HG02610 (cell line): ENCODE data around the gene ZFP92.
"Not testable (repeated sequence)": the region's sequence is repeated elsewhere in the genome, so short reads cannot be mapped to it uniquely, and the experiment has no call there.

Experiments
- ATAC-seq: cut with Tn5 transposase; IDR thresholded peaks from one replicate; pipeline ENCODE4 v1.9.1; 2021; ENCODE audit warnings: mild to moderate bottlenecking, moderate library complexity; ENCODE audit not compliant: unreplicated experiment

ZFP92 gene

DNA sequence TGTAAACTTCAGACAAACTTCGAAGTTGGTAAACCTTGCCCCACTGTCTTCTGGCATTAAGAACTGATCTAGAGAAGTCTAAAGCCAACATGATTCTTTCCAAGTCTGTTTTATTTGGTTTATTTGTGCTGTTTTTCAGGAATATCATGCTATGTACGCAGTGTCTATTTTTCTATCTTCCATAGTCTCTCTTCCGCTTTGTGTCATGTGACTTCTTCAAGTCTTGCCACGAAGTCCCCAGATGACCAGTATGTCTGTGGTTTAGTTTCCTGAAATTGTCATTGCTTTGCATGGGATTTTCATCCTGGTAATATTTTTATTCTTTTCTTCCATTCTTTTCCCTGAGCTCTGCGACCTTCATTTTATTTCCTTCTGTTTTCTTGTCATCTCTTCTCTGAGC is 25.2 kb upstream of the ZFP92 start:
- no peak for ATAC-seq

DNA sequence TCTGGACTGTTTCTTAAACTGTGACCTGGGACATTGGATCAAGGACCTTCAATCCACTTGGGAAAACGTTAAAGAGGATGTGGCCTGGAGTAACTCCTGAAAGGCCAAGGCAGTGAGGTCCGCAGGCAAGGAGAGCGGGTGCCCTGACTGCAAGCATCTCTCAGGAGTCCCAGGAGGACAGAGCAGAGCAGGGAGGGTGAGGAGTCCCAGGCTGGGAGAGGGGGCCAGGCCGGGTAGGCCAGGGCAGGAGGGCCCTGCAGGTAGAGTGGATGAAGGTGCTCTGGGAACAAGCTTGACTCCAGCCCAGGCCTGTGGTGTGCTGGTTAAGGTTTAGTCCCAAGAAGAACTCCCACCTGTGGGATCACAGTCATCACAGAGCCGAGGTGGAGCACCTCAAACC is 23.9 kb upstream of the ZFP92 start:
- no peak for ATAC-seq

DNA sequence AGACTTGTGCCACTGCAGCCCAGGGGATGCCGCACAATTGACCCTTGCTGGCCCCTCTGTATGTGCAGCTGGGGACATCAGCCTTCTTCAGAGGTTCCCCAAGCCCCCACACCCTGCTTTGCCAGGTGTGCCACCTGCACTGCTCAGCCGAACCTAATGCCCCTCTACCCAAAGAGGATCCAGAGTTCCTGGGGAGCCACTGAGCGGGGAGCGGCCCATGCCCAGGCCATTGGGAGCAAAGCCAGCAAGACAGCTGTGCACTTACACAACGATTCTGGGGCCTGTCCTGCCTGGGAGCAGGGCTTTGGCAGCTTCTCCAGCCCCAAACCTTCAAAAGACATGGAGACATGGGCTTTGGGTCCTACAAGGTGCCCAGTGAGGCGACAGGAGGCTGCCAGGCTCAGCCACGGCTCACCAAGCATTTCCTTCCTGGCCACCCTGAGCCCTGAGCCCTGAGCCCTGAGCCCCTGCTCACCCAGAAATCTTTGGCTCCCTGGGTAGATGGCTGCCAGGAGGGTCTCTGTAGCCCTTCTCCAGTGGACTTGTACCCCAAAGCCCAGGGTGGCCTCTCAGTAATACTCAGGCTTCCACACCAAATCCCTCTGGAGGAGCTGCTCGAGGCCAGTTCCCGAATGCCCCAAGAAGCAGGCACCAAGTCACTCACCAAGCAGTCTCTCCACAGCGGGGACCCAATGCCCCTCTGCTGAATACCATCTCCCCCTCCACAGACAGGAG is 23.1 kb upstream of the ZFP92 start:
- ATAC-seq, result no peak

DNA sequence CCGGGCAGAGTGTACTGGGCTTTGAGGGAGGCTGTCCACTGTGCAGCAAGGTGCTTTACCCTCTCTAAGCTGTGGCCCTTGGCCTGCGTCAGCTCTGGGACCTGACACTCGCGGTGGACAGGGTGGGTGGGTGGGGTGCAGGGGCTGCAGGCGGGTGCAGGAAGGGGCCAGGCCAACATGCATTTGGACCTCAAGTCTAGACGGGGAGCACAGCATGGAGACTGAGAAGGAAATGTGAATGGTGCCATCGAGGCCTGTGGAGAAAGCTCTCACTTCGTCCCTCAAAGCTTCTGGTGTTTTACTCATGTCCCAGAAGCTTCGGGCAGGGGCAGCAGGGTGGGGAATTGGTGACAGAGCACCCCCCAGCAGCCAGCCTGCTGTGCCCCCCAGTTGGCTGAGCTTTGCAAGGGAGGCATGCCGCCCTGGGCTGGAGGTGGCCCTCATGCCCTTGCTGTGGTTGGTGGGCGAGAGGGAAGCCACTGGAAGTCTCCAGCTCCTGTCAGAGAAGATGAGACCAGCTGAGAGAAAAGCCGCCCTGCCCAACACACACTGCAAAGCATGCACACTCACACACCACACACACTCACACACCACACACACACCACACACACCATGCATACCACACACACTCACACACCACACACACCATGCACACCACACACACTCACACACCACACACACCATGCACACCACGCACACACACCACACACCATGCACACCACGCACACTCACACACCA is 22.4 kb upstream of the ZFP92 start:
- ATAC-seq, result no peak

DNA sequence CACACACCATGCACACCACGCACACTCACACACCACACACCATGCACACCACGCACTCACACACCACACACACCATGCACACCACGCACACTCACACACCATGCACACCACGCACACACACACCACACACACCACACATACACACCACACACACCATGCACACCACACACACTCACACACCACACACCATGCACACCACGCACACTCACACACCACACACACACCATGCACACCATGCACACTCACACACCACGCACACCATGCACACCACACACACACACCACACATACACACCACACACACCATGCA is 21.9 kb upstream of the ZFP92 start:
- ATAC-seq, result not testable (repeated sequence)

DNA sequence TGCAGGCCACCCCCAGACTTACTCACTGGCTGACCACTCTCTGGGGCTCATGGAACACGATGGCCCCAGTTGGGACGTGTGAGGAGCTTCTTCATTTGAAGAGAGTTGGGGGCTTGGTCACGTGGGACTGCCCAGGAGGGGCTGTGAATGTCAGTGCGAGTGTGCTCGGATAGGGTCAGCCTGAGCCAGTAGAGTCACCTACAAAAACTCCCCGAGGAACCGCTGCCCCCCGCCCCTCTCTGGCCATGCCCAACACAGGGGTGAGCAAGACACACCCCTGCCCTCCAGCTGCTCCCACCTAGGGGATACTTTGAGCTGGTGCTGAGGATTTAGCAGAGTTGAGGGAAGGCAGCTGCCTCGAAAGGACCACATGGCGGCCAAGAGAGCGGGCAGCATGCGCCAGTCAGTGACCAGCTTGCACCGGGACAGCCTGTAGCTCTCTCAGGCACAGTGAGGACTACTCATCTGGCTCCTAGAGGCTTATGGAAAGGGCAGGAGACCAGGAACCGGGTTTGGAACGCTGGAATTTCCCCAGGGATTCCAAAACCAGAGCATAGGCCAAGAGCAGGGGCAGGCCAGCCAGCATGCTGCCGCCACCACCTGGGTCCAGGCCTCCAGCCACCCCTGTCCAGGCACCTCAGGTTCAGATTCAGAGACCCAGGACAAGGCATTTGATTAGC is 18.5 kb upstream of the ZFP92 start:
- ATAC-seq, result no peak

DNA sequence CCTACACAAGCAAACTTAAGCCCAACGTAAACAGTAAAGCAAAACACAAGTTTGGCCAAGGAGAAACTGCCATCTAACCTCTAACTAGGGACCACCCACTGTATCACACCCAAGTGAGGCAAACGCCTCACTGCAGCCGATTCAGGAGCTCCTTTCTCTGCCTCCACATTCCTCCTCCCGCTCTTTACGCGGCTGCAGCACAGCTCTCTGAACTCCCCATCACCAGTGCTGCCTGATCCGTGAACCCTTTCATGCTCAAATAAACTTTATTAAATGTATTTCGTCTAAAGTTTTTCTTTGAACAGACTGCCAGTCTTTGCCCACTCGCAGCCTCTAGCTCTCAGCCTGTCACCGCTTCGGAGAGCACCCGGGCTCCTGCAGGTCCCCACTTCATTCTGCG is 16.7 kb upstream of the ZFP92 start:
- ATAC-seq, result no peak

DNA sequence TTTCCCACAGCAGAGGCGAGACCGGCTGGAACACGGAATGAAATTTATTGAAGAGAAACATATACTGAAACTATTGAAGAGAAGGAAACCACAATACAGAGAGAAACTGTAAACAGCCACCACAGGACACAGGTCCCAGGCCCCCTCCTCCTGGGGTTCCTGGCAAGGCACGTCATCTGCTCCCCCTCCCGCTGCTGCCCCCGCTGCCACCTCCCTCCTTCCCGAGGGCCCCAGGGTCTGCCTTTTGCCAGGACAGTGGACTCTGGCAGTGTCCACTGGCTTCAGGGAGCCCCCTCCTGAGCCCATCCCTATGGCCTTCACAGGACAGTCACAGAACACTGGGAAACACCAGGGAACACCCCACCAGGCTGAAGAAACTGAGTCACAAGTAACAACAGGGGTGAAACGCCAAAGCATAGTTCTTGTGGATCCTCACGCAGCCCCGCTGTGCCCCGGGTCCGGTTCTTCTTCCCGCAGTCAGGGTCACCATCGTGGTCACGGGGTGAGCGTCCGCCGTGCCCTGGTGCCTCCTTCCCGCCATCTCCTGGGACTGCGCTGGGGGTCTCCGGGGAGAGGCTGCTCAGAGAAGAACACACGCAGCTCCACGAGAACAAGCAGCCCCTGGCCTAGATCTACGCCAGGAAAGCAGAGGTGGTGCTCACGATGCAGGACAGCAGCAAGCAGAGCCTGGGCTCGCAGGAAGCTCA is 15.5 kb upstream of the ZFP92 start:
- ATAC-seq, result no peak

DNA sequence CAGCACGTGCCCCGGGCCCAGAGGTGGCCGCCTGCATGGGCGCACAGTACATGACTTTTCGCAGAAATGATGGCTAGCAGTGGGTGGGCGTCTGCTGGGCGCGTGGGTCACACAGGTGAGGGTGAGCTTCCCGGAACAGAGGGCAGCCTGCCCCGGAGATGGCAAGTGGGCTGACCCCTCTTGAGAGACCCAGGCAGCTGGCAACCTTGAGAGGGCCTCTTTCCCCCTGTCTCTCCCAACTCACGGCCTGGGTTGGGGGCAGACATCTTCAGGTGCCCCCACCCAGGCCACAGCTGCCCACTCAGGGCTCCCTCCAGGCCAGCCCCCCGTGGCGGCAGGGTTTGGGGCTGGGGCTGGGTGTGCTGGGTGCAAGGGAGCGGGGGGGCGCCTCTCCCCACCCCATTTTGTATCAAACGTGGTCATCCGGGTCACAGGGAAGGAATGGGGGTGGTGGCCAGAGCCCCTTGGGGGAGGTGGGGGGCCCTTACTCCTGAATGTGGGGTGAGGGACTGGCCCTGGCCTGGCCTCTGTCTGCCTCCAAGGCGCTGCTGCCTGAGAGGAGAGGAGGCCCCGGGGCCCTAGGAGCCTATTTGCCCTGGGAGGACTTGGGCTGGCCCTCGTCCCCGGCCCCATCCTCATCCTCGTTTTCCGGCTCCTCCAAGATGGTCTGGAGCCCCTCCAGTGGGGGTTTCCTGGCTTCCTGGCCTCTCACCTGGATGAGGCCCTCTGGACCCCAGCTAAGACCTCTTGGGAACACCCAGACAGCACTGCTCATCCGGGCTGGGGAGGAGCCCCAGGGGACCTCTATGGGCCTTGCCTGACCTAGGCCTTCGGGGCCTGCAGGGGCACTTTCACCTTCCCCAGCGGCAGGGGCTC is 14.7 kb upstream of the ZFP92 start:
- ATAC-seq, result no peak

DNA sequence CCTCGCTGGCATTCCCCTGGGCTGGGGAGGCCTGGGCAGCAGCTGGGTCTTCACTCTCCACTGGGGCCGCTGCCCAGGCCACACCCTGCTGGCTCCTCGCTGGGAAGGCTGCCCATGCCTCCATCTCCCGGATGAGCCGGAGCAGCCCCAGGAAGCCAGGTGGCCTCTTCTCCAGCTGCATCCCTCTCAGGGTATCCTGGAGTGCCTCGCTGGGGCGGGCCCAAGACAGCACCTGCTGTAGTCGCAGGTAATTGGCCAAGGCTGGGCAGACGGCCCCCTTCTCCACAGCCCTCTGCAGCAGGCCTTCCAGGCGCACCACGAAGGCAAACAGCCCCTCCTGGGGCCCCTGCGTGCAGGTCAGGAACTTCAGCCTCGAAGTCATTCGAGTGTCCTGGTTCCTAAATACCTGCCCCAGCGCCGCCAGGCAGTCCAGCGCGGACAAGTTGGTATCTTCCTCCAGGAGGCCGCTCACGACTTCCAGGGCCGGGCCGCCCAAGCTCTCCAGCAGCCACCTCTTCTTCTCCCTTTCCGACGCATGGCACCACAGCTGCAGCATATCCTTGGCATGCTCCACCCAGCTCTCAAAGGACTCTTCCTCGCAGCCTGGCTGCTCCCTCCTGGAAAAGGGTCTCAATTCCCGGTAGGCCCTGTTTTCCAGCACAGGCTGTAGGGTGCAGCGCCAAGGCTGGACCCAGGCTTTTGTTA is 13.9 kb upstream of the ZFP92 start:
- ATAC-seq, result no peak

DNA sequence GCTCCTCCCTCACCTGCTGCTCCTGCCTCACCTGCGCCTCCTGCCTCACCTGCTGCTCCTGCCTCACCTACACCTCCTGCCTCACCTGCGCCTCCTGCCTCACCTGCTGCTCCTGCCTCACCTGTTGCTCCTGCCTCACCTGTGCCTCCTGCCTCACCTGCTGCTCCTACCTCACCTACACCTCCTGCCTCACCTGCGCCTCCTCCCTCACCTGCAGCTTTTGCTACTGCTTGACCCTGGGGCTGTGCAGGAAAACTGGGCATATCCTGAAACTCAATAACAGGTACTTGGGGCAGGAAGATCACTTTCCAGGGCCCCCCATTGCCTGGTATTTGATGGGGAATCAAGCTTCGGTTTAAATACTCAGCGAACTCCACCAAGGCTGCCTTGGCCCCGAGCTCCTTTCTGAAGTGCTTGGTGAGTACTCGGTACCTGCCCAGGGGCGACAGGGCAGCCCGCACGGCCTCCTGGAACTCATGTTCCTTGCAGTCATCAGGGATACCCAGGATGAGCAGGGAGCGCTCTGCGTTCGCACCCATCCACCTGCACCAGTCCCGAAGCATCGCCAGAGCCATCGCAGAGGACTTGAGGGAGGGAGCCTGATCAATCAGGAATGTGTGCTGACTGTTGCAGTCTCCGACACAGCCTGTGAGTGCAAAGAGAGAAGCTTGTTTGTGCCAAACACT is 12.9 kb upstream of the ZFP92 start:
- ATAC-seq, result no peak

DNA sequence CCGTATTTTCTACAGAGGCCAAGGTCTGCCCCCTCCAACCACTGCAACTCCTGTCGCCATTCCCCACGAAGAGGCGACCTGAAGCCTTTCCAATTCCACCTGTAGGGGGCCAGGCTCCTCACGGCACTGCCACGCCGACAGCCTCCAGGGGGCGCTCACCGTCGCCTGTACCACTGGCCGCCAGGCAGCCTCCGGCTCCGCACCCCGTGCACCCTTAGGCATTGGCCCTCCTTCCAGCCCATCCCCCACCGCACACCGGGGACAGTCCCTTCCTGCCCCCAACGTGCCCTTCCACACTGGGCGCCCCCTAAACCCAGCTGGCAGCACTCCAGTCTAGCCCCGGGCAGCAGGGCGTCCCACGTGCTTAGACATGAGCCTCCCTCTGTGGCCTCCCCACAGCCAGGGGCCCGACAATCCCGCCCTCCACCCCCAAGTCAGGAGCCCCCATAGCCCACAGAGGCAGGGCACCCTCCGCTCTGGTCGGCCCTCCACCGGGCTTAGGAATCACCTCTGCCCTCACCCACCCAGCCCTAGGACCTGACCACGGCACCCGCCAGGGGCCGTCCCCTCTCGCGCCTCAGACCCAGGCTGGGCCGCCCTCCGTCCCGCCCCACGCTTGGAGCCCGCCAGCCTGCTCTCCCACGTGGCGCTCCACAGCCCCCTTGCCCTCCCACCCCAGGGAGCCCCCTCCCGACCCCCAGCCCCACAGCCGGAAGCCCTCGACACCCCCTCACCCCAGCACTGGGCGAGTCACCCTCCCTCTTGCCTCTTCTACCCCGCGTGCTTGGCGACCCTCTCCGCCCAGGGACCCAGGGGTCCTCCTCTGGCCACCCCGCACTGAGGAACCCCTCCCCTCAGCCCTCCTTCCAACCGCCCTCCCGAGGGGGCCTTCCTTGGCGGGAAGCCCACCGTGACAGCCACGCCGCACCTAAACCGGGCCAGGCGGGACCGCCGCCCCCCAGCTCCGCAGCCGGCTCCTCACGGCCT is 10.8 kb upstream of the ZFP92 start:
- ATAC-seq, result no peak

DNA sequence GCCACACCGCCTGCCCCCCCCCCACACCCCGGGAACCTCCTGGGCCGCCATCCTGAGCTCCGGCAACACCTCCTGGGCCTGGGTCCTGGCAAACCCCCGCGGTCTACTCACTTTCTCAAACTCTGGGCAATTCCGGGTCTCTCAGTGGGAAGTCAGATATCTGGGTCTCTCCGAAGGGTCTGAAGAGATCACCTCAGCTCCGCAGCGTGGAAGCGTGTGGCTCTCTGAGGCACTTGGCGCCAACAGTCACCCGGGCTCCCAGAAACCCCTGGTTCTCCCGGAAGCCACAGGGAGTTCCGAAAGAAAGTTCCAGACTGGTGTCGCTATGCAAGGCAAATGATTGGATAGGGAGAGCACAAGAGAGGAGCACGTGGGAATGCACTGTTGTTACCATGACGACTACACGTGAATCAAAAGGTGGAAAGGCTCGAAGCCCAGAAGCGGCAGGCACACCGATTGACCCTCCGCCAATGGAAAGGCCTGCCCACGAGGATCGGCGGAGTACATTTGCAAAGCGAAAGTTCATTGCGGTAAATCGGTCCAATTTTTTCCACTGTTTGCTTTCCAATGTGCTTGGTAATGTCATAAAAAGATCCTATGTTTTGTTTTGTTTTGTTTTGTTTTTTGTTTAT is 10.0 kb upstream of the ZFP92 start, which contains the start of gene PNMA6E:
Gene PNMA6E (minus strand): TSS at position 218 of the 632 bp plus-strand sequence. CDS start 2,501 bp downstream, outside the sequence.
- ATAC-seq, result no peak

DNA sequence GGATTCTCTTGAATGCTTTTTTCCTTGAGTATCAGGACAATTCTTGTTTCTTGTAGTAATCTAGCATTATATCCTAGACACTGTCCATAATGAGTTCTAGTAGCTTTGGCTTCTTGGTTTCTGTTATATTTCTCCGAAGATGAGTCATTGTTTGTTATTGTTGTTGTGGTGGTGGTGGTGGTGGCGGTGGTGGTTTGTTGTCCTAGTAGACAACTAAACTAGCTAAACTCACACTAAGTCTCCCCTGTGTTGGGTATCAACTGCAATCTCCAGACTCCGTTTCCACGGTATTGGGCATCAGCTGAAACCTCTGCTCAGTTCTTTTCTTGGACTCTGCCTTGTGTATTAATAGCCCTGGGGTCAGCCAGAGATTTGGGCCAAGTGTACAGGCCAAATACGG is 6.9 kb upstream of the ZFP92 start:
- ATAC-seq, result not testable (repeated sequence)

DNA sequence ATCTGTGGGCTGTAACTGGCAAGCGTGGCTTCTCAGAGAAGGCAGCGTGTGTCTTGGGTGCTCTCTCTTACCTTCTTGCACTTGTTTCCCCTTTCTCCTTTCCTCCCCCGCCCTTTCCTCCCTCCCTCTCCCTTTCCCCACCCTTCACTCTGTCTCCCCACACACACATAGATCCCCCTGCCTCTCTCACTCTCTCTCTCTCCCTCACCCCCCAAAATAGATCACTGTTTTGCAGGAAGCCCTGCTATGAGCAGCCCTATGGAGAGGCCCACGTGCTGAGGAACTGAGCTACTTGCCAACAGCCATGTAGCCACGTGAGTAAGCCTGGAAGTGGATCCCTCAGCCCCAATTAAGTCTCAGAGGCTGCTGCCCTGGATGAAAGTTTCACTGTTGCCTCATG is 5.8 kb upstream of the ZFP92 start:
- ATAC-seq, result no peak

DNA sequence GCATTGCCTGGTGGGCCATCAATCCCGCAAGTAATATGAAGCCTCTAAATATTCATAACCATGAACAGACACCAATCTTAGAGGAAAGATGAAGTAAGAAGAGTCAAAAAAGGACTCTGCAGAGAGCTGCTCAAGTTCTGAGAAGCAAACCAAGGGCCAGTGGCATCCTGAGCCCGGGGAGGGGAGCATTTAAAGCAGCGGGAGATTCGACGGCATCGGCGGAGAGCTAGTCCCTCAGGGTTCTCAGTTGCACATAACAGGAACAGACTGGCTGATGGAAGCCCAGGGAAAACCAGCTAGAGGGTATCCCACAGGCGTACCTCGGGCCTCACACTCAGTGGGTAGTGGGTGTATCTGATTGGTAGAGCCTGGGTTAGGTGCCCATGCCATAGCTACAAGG is 5.3 kb upstream of the ZFP92 start:
- ATAC-seq, result no peak

DNA sequence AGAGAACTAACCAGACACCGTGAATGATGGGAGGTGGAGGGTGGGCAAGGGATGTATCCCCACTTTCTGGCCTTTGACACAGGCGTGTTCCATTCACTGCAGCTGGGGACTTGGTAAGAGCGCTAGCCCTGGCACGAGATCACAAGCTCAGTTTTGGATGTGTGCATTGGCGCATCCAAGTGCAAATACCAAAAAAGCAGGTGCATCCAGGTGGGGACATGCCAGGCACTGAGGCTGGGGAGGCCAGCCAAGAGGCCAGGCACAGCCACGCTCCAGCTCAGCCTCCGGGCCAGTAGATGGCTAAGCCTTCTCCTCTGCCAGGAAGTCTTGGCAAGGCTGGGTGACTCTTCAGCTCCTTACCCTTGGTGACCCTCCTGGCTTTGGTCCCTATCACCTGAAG is 4.4 kb upstream of the ZFP92 start:
- no peak for ATAC-seq

DNA sequence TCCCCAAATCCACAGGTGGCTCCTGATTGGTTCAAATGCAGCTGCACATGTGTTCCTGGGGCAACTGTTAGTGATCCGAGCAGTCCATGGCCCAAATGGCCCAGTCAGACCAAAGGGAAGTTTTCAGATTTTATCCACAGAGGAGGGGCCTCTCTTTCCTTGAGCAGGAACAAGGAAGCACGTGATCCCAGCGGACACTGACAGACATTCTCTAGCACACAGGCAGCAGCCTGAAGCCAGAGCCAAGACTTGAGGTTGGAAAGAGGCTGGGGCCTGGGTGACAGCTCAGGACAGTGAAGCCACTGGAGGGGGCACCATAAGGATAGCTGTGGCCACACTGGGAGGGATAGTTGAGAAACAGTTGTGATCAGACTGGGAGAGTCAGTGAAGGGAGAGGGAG is 3.5 kb upstream of the ZFP92 start:
- no peak for ATAC-seq
